Measurements from ENCODE around the gene VPS52.

VPS52 gene

DNA sequence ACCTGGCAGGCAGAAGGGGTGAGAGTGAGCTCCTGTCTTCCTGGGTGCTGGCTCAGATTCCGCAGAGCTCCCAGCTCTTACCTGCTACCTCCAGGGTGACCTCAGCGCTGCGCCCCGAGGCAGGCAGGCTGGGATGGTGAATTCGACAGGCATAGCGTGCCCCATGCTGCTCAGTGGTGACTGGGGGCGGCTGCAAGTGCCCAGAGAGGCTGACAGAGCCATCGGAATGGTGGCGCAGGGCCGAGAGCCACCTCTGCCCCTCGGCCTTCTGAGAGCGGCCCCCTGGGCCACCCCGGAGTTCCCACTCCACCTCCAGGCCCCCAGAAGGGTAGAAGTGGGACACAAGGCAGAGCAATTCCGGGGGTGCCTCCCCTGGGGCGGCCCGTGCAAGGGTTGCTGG, 32.5 kb upstream of the VPS52 start:
- TF ChIP-seq RARB (CRISPR knock-in tag; IDR thresholded peaks at IDR 0.05), result no peak
- no peak for TF ChIP-seq OSR1 (CRISPR knock-in tag; IDR thresholded peaks at IDR 0.05)
- TF ChIP-seq ZNF565 (CRISPR knock-in tag; conservative IDR thresholded peaks at IDR 0.05; ENCODE audit: low read depth), result no peak
- no peak for TF ChIP-seq ZFP30 (CRISPR knock-in tag; IDR thresholded peaks at IDR 0.05)
- TF ChIP-seq, protein P1, sequence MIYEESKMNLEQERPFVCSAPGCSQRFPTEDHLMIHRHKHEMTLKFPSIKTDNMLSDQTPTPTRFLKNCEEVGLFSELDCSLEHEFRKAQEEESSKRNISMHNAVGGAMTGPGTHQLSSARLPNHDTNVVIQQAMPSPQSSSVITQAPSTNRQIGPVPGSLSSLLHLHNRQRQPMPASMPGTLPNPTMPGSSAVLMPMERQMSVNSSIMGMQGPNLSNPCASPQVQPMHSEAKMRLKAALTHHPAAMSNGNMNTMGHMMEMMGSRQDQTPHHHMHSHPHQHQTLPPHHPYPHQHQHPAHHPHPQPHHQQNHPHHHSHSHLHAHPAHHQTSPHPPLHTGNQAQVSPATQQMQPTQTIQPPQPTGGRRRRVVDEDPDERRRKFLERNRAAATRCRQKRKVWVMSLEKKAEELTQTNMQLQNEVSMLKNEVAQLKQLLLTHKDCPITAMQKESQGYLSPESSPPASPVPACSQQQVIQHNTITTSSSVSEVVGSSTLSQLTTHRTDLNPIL (CRISPR knock-in tag; IDR thresholded peaks at IDR 0.05; ENCODE audit: low read depth), result no peak
- no peak for TF ChIP-seq TOX (CRISPR knock-in tag; IDR thresholded peaks at IDR 0.05; ENCODE audit: borderline replicate concordance)
- TF ChIP-seq BACH2 (CRISPR knock-in tag; IDR thresholded peaks at IDR 0.05; ENCODE audit: borderline replicate concordance), result no peak
- TF ChIP-seq, protein P2, sequence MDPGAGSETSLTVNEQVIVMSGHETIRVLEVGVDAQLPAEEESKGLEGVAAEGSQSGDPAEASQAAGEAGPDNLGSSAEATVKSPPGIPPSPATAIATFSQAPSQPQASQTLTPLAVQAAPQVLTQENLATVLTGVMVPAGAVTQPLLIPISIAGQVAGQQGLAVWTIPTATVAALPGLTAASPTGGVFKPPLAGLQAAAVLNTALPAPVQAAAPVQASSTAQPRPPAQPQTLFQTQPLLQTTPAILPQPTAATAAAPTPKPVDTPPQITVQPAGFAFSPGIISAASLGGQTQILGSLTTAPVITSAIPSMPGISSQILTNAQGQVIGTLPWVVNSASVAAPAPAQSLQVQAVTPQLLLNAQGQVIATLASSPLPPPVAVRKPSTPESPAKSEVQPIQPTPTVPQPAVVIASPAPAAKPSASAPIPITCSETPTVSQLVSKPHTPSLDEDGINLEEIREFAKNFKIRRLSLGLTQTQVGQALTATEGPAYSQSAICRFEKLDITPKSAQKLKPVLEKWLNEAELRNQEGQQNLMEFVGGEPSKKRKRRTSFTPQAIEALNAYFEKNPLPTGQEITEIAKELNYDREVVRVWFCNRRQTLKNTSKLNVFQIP (CRISPR knock-in tag; IDR thresholded peaks at IDR 0.05; ENCODE audit: borderline replicate concordance, low read depth), result no peak
- no peak for TF ChIP-seq TCF4 (CRISPR knock-in tag; IDR thresholded peaks at IDR 0.05; ENCODE audit: borderline replicate concordance)
- no peak for TF ChIP-seq ISL1 (CRISPR knock-in tag; IDR thresholded peaks at IDR 0.05)
- TF ChIP-seq, protein P3, sequence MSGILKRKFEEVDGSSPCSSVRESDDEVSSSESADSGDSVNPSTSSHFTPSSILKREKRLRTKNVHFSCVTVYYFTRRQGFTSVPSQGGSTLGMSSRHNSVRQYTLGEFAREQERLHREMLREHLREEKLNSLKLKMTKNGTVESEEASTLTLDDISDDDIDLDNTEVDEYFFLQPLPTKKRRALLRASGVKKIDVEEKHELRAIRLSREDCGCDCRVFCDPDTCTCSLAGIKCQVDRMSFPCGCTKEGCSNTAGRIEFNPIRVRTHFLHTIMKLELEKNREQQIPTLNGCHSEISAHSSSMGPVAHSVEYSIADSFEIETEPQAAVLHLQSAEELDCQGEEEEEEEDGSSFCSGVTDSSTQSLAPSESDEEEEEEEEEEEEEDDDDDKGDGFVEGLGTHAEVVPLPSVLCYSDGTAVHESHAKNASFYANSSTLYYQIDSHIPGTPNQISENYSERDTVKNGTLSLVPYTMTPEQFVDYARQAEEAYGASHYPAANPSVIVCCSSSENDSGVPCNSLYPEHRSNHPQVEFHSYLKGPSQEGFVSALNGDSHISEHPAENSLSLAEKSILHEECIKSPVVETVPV (CRISPR knock-in tag; IDR thresholded peaks at IDR 0.05), result no peak
- ATAC-seq, result no peak

DNA sequence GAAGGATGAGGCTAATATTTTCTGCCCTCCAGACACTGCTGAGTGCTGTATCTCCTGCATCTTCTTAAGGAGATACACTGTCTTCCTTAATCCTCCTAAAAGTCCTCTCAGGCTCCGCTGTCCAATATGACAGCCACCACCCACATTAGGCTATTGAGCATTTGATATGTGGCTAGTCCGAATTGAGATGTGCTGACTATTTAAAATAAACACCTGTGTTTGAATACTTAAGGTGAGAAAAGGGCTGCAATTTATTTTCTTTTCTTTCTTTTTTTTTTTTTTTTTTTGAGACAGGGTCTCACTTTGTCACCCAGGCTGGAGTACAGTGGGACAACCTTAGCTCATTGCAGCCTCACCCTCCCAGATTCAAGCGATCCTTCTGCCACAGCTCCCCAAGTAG, 30.2 kb upstream of the VPS52 start:
- ATAC-seq, result no peak
- TF ChIP-seq ARNTL (CRISPR knock-in tag; IDR thresholded peaks at IDR 0.05; ENCODE audit: borderline replicate concordance, low read depth), result no peak
- TF ChIP-seq ESRRG (CRISPR knock-in tag; IDR thresholded peaks at IDR 0.05), result no peak
- TF ChIP-seq, protein P4, sequence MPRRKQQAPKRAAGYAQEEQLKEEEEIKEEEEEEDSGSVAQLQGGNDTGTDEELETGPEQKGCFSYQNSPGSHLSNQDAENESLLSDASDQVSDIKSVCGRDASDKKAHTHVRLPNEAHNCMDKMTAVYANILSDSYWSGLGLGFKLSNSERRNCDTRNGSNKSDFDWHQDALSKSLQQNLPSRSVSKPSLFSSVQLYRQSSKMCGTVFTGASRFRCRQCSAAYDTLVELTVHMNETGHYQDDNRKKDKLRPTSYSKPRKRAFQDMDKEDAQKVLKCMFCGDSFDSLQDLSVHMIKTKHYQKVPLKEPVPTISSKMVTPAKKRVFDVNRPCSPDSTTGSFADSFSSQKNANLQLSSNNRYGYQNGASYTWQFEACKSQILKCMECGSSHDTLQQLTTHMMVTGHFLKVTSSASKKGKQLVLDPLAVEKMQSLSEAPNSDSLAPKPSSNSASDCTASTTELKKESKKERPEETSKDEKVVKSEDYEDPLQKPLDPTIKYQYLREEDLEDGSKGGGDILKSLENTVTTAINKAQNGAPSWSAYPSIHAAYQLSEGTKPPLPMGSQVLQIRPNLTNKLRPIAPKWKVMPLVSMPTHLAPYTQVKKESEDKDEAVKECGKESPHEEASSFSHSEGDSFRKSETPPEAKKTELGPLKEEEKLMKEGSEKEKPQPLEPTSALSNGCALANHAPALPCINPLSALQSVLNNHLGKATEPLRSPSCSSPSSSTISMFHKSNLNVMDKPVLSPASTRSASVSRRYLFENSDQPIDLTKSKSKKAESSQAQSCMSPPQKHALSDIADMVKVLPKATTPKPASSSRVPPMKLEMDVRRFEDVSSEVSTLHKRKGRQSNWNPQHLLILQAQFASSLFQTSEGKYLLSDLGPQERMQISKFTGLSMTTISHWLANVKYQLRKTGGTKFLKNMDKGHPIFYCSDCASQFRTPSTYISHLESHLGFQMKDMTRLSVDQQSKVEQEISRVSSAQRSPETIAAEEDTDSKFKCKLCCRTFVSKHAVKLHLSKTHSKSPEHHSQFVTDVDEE (CRISPR knock-in tag; IDR thresholded peaks at IDR 0.05), result no peak
- TF ChIP-seq ZFP3 (CRISPR knock-in tag; IDR thresholded peaks at IDR 0.05), result no peak
- TF ChIP-seq PPARA (CRISPR knock-in tag; IDR thresholded peaks at IDR 0.05; ENCODE audit: borderline replicate concordance), result no peak
- TF ChIP-seq GLIS3 (CRISPR knock-in tag; IDR thresholded peaks at IDR 0.05), result no peak
- no peak for TF ChIP-seq SNAI2 (CRISPR knock-in tag; IDR thresholded peaks at IDR 0.05)
- no peak for TF ChIP-seq ZC3H10 (CRISPR knock-in tag; IDR thresholded peaks at IDR 0.05)
- TF ChIP-seq, protein P2 (CRISPR knock-in tag; IDR thresholded peaks at IDR 0.05; ENCODE audit: borderline replicate concordance, low read depth), result no peak
- TF ChIP-seq ZNF565 (CRISPR knock-in tag; conservative IDR thresholded peaks at IDR 0.05; ENCODE audit: low read depth), result no peak
- no peak for TF ChIP-seq ZFP30 (CRISPR knock-in tag; IDR thresholded peaks at IDR 0.05)
- TF ChIP-seq, protein P3 (CRISPR knock-in tag; IDR thresholded peaks at IDR 0.05), result no peak
